Nucleus accumbens (tissue), 56 donors: ENCODE results near the gene ARHGEF37.
A peak's percentile ranks its signal among the peaks of the same experiment; 100 is the strongest.
"Not testable (repeated sequence)": the region's sequence is repeated elsewhere in the genome, so short reads cannot be mapped to it uniquely, and the experiment has no call there.

Experiments used
- DNase-seq, 56 donors: peaks; one replicate each; lab custom pipeline; 2025; lab: John Stamatoyannopoulos, UW

The ARHGEF37 gene

DNA sequence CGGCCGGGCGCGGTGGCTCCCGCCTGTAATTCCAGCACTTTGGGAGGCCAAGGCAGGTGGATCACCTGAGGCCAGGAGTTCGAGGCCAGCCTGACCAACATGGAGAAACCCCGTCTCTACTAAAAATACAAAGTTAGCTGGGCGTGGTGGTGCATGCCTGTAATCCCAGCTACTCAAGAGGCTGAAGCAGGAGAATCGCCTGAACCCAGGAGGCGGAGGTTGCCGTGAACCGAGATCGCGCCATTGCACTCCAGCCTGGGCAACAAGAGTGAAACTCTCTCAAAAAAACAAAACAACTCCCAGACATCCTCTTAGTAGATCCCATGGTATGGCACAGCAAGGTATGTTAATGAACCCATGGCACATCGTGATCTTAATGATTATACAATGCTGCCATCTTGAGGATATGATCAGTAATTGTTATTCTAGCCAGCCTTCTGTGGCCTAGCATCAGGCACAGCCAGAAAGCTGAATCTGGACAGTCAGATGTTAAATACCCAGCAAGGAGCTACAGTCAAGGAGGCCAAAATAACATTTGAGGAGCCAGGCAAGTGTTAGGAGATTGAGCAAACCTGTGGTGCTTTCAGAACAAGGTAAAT lies 16.7 kb upstream of the ARHGEF37 start:
- DNase-seq = peak in 16 of 56 donors; percentile 6 to 31 (median 14)

DNA sequence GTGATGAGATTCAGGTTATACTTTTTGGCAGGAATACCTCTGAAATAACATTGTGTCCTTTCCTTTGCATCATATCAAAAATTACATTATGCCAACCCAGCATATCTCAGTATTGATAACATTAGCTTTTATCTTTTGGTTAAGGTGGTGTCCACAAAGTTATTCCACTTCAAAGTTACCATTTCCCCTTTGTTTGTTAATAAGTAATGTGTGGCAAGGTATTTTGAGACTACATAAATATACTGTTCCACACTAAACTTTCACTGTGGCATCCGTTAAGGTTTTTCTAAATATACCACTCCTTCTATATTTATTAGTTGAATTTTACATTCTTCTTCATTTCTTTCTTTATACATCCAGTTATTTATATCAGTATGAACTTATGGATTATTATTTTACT lies 14.1 kb upstream of the ARHGEF37 start:
- DNase-seq = no peak

DNA sequence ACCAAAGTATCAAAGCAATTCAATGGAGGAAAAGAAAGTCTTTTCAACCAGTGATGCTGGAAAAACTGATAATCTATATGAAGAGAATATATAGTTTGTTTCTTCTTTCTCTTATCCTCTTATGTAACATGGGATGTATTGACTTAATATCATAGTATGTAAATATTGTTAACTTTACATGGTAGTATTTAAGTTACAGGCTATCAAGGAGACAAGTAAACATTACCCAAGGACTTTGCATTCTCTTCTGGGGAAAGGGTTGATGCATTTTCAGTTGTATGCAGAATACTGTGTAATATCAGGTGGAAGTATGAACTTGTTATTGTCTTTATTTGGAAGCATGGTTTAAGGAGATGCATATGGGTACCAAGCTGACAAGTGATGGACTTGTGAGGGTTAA lies 9.1 kb upstream of the ARHGEF37 start:
- DNase-seq = no peak

DNA sequence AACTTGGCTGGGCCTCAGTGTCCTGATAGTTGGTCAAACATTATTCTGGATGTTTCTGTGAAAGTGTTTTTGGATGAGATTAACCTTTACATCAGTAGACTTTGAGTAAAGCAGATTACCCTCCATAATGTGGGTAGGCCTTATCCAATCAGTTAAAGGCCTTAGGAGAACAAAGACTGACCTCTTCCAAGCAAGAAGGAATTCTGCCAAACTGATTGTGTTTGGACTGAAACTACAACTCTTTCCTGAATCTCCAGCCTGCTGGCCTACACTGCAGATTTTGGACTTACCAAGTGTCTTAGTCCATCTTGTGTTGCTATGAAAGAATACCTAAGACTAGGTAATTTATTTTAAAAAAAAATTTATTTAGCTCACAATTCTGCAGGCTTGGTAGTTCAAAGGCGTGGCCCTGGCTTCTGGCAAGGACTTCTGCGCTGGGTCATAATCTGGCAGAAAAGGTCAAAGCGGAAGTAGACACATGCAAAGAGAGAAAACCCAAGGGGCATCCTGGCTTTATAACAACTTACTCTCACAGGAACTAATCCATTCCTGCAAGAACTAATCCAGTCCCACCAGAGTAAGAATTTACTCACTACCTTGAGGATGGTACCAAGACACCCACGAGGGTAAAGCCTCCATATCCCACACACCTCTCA lies 8.6 kb upstream of the ARHGEF37 start:
- DNase-seq = no peak

DNA sequence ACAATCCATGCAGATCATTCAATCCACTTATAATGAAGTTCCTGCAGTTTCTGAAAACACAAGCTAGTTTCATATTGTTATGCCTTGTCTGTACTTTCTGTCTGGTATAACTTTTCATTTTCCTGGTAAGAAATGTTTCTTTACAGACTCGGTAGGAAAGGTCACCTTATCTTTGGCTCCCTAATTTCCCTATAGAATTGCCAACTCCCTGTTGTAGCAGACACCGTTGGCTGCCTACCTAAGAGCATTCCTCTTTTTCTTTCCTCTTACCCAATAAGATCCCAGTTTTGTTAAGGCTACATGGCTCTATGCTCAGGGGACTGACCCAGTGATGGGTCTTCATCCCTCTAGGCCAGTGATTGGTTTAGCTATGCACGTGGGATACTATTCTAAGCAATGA lies 6.2 kb upstream of the ARHGEF37 start:
- DNase-seq = no peak

DNA sequence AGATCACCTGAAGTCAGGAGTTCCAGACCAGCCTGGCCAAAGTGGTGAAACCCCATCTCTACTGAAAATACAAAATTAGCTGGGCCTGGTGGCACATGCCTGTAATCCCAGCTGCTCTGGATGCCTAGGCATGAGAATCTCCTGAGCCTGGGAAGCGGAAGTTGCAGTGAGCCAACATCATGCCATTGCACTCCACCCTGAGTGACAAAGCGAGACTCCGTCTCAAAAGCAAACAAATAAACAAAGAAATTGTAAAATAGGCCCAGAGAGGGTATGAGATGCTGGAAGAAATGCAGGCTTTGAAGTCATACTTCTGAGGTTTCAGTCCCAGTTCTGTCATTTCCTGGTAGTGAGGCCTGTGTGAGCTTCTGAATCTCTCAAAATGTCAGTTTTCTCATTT lies 5.3 kb upstream of the ARHGEF37 start:
- DNase-seq = no peak

DNA sequence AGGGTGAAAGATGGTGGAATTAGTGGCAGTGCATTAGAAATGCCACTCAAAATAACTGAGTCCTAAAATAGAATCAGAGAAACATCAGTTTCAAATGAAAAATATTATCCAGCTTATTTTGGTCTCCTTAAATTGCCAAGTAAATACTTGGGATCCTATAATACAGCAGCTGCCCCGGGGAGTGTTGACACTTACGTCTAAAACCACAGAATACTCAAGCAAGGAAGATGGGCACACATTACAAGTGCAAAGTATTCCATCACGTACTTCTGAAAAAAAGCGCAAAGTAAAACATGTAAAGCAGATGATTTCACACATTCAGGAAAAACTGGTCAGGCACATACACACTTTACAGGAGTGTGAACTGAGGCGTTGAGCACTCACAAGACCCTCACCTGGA lies 2.4 kb upstream of the ARHGEF37 start:
- DNase-seq = no peak

DNA sequence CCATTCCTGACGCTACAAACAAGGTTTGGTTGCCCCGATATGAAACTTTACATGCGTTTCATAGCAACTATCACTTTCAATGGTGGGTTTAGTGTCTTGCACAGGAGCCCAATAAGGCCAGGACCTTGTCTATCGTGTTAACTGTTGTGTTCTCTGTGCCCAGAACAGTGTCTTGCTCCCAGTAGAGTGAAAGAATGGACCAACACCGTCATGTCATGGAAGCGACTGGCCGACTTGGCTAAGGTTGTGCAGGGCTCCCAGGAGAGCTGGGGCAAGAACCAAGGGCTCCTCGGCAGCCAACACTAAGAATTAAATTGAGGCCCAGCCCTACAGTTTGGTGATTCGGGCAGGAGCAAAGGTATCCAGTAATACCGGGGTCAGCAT lies 498 bp upstream of the ARHGEF37 start:
- DNase-seq = no peak

DNA sequence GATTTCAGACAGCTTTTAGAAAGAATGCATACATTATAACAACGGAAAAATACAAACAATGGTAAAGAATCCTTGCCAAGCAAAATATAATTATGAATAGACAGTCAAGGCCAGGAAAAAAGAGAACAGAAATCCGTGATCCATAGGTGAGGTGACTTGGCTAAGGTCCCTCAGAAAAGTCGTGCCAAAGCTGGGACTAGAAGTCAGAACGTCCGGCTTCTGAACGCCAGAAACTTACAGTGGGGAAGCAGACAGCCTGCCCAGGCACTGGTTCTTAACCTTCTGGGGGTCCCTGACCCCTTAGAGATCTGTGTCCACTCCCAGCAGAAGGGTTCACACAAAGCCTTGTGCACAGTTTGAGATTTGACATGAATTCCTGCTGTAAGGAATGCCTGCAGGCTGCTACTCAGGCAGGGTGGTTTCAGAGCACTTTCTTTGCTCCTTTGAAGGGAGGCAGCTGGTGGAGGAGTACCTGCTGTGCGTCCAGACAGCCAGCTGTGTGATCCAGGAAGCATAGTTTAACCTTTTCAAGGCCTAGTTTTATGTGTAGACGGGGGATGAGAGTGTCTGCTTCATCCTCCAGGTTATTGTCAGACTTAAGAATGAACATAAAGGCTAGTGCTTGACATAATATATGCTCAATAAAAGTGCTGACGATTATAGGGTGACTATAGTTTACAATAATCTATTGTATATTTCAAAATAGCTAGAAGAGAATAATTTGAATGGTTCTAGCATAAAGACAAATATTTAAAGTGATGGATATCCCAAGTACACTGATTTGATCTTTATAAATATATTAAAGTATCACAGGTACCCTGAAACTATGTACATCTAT lies 852 bp downstream of the ARHGEF37 start:
- DNase-seq = peak in 25 of 56 donors; percentile 1 to 54 (median 17)

DNA sequence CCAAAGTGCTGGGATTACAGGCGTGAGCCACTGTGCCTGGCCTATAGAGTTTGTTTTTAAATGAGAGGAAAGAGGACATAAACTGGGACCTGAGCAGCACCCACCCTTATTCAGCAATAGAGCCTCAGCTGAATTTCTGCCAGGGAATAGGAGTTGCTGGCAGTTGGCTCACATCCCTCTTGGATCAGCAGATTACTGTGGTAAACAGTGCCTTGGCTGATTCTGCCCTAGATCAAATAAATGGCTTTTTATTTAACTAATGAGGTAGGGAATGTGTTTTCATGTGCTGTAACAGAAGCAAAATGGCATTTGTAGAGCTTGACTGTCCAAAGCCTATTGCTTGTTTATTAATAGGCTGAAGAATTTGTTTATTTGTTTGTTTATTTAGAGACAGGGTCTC lies 2.1 kb downstream of the ARHGEF37 start:
- DNase-seq = peak in 45 of 56 donors; percentile 7 to 71 (median 43)

DNA sequence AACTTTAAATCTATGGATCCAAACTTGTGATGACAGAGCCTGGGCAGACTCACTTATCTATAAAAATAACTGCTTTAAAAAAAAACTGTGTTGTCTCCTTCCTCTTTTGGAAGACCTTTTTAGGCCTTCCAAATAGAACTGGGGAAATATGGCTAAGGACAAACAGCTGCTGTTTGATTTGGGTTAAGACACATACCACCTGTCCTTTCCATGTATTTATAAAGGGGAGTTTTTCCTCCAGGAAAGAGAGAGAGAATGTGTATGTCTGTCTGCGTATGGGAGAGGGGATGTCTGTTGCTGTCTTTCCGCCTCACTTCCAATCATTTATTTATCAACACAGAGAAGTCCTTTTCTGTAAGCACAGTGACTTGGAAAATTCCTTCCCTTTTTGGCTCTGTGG lies 2.8 kb downstream of the ARHGEF37 start:
- no peak for DNase-seq

DNA sequence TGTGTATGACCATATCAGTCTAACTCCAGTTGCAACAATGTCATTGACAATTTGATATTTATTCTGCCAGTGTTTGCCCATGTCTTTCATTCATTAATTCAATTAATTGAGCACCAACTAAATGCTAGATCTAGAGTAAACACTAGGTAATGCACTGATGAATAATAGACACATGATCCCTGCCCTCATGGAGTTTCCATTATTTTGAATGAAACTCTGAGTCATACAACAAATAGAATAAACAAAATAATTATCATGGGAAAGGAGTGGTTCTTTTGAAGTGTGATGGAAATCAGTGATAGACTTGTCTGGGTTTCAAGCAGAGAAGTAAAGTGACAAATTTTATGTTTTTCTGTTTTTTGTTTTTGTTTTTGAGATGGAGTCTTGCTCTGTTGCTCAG lies 4.6 kb downstream of the ARHGEF37 start:
- DNase-seq = no peak

DNA sequence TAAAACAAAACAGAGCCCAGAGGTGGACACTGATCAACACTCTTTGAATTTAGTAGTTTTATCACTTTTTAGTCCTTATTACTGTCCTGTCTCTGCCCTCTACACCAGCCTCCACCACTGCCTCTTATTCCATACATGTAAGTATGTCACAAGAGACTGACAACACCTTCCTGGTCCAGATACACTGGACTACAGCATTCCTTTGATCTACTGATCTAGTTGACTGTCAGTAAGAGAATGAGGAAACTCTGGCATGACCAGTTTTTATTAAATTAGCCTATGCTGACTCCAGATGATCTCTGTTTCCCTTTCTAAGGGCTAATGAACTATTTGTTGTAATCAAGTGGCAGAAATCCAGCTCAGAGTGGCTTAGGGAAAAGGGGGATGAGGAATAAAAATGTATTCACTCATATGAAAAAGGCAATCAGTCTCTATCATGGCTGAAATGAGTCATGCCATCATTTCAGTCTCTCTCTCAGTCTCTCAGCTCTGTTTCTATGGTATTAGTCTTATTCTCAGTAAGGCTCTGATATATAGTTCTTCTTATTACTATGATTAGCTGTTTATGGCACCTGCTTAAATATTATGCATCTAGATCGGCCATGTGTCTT lies 5.5 kb downstream of the ARHGEF37 start:
- DNase-seq = no peak

DNA sequence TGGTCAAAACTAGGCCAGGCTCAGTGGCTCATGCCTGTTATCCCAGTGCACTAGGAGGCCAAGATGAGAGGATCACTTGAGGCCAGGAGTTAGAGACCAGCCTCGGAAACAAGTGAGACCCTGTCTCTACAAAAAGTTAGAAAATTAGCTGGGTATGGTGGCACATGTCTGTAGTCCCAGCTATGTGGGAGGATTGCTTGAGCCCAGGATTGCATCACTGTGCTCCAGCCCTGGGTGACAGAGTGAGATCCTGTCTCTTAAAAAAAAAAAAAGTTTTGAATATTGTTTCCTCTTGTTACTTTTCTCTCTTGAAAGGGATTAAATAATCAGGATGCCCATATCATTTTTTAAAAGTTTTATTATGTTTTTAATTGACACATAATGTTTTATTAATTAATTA lies 7.6 kb downstream of the ARHGEF37 start:
- DNase-seq = no peak

DNA sequence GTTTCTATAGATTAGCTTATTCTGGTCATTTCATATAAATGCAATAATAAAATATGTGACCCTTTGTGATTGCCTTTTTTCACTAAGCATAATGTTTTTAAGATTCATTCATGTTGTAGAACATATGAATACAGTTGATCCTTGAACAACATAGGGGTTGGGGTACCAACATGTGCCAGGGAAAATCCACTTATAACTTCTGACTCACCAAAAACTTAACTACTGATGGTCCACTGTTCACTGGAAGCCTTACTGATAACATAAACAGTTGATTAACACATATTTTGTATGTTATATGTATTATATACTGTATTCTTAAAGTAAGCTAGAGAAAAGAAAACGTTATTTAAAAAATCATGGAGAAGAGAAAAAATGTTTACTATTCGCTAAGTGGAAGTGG lies 12.1 kb downstream of the ARHGEF37 start:
- DNase-seq = no peak

DNA sequence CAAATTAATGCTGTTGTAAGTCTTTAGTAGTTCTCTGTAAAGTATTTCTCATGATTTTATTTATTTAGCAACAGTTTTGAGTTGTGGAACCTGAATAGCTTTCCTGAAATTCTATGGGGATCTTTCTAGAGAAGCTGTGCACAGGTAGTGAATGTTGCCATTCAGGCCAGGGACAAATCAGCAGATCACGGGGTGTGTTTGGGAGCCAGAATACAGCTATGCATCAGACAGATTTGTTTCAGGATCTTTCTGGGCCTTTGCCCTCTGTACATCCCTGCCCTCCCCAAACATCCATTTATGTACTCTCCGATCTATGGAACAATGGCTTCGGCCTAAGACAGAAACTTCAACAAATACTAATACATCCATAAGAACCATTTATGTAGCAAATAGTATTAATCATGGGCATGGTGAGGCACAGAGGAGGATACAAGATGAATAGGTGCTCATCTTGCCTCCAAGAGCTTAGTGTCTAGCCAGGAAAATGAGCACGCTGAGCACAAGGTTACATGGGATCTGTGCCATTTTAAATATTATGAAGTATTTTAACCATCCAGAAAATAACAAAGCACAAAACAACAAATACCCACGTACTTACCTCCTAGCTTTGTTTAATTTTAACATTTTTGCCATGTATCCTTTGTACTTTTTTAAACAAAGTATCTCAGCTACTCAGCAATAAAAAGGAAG lies 13.1 kb downstream of the ARHGEF37 start:
- DNase-seq = no peak

DNA sequence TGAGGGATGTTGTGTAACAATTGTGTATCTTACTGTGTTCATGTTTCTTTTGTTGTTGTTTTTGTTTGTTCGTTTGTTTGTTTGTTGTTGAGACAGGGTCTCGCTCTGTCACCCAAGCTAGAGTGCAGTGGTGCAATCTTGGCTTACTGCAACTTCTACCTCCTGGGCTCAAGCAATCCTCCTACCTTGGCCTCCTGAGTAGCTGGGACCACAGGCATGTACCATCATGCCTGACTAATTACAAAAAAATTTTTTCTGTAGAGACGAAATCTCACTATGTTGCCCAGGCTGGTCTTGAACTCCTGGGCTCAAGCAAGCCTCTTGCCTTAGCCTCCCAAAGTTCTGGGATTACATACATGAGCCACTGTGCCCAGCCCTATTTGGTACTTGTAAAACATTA lies 13.8 kb downstream of the ARHGEF37 start:
- DNase-seq = not testable (repeated sequence)

DNA sequence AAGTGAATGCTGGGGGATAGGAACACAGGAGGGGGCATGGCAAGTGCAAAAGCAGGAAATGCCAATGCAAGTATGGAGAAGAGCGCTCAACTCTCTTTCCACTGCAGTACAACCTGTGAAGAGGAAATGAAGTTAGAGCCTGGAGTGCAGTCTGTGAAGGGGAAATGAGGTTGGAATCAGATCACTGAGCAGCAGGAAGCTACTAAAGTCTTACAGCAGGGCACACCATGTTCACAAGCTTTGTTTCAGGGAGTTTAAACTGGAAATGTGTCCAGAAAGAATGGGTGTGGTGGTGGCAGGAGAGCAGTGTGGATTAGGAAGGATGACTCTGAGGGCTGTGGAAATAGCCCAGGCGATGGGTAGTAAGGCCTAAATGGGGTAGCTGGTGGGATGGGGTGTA lies 15.4 kb downstream of the ARHGEF37 start:
- no peak for DNase-seq

DNA sequence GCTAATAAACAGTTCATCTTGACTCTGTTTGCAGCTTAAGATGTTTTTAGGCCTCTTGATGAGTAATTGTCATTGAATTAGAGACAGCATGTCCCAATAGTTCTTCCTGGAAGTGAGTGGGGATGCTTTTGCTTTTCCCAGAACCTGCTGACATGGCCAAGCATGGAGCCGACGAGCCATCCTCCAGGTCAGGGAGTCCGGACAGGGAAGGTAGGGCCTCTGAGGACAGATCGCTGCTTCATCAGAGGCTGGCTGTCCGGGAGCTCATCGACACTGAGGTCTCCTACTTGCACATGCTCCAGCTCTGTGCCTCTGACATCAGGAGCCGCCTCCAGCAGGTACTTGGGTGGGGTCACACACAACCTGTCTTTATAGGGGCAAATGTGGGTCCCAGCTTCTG lies 16.3 kb downstream of the ARHGEF37 start:
- no peak for DNase-seq

DNA sequence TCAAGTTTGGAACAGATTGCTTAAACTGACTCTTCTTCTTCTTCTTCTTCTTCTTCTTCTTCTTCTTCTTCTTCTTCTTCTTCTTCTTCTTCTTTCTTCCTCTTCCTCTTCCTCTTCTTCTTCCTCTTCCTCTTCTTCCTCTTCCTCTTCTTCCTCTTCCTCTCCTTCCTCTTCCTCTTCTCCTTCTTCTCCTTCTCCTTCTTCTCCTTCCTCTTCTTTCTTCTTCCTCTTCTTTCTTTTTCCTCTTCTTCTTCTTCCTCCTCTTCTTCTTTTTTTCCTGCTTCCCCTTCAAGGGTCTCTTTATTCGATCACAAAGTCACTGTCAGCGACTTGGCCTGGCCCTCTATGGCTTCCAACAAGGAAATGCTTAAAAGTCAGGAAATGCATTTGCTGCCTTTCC lies 16.9 kb downstream of the ARHGEF37 start:
- not testable (repeated sequence) for DNase-seq

DNA sequence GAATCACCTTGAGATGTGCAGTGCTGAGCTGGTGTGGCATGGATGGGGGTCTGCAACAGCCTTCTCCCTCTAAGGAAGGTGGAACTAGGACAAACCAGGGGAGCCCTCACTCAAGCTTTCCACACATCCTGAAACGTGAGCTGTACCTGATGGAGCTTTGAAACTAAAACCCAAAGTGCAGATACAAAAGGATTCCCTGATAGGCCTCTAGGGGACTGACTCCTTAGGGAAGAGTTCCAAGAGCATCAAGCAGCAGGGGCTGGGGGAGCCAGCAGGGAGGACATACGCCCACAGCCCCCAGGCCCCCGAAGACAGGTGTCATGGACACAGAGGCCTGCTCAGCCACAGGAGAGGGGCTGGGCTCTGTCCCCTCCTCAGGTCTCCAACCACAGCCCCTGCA lies 17.7 kb downstream of the ARHGEF37 start:
- no peak for DNase-seq
